Stimulated activated CD4-positive, alpha-beta T cell treated with anti-CD3 and anti-CD28 coated beads, Interleukin-4, amount 100 ng/mL, for 24 hours (primary cell): ENCODE data around the gene SLC18A2.

ENCODE experiments used
- DNase-seq: peaks from one replicate; pipeline ENCODE4 v3.0.0-alpha.2; 2020

The SLC18A2 gene

GRCh38 chr10:117239051-117239450, 1.9 kb upstream of the SLC18A2 start:
- no peak for DNase-seq

DNA sequence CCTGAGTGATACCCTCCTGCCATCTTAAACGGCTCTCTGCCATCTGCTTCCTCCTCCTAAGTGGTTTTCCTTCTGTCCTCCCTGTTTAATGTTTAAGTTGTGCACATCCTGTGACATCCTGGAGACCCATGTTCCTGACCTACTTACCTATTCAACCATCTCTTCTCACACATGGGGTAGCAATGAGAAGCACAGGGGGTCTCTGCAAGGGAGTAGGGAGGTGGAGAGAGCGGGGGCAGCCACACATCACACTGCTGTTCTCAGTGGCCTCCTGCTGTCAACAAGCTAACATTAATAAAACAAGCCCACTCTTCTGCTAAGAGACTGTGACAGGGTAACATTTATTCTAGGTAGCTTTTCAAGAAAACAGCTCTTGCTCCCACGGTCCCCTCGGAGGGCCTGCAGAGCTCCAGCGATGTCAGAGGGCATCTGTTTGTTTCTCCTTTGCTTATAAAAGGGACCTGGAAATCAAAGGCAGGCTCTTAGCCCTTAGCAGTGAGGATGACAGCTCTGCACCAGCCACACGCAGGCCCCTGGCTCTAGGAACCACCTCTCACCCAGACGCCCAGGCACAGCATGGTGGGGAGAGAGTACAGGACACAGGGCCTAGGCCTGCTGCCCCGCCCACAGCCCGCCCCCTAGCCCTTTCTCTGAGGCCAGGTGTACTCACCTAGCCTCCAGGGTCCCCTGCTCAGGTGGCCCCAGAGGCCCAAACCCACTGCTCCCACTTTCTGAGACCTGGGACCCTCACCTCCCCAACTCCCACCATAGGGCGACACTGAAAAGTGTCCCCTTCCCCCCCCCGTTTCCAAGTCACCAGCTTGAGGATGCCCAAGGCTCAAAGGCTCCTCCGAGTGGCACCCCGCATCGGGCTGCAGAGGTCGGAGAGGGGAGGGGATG, 943 bp upstream of the SLC18A2 start:
- DNase-seq, result no peak

GRCh38 chr10:117241541-117242462, 888 bp downstream of the SLC18A2 start:
- DNase-seq, result no peak

DNA sequence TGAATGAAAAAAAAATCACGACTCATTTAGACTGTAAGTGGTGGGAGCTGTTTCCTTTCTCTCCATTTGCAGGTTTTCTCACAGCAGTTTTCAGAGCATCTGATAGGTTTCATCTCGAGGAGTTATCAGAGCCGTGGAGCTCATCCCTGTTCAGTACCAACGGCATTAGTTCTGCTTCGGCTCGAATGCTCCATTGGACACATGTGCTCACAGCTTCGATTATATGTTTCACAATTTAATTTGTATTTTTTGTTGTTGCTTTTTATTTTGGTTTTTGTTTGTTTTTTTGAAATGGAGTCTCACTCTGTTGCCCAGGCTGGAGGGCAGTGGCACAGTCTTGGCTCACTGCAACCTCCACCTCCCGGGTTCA, 1.5 kb downstream of the SLC18A2 start:
- DNase-seq, result no peak

GRCh38 chr10:117246997-117247671, 6.2 kb downstream of the SLC18A2 start:
- no peak for DNase-seq

DNA sequence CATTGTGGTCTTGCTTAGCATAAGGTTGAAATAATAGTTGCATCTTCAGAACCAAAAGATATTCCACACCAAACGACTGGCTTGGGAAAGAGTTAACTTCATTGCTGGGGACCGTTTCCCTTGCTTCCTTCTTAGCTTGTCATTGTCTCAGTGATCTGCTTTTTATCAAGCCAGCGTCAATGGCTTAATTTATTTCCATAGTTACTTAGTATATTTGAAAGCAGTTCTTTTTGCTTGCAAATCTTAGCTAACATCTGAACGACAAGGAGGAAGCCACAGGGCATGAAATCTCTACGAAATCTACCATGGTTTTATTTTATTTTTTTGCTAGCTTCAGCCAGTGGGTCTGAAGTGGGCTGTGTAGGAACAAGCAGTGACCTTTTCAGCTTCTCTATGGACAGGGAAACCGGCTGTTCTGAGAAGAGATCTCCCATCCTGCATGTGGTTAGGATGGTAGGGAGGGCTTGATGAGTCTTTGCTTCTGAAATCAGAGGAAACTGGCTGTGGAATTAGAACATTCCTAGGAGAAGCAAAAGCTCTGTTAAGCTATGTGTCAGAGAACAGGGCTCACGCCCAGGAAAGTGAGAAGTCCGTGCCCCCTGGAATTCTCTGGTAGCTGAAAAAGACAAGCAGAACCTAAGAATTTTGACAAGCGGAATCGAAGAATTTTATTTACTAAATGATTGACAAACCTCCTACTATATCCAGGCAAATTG, 8.0 kb downstream of the SLC18A2 start:
- no peak for DNase-seq

DNA sequence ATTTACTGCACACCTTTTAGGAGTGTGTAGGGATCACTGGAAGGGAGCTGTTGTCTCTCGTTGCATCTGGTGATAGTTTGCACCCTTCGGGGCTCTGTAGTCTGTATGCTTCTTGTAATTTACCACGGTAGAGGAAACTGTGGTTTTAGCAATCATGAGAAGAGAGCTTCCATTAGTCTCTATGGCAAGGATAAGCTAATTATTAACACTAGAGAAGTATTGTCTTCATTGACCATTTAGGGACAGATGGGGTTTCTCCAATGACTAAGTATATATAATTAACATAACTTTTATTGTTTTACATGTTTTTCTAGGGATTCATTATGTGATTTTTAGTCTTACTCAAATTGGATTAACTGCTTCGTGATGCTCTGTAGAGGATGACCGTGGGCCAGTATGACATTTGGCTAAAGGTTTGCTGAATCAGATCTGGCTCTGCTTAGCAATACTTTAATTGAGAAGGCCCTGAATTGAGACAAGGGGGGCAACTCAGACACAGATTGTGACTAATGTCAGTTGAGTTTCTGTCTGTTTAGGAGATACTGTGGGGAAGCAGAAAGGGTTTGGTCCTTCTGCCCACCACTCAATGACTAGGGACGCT, 8.7 kb downstream of the SLC18A2 start:
- no peak for DNase-seq

GRCh38 chr10:117250411-117250810, 9.5 kb downstream of the SLC18A2 start:
- DNase-seq, result no peak

- no peak for DNase-seq
Measured at GRCh38 chr10:117253908-117254307, 13.0 kb downstream of the SLC18A2 start.

DNA sequence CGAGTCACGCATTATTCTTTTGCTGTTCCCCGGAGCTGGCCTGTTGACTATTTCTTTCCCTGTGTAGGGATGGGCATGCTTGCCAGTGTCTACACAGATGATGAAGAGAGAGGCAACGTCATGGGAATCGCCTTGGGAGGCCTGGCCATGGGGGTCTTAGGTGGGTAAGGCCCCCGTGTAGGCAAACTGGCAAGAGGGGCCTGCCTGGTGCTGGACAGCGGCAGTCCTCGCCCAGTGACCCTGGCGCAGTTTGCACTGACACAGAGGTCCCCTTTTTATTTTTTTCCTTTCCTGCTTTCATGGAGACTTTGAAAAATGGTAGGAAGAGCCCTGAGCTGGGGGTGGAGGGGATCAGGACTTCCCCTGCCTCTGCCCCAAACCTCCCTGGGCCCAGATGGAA, 13.4 kb downstream of the SLC18A2 start:
- no peak for DNase-seq

- DNase-seq, result no peak
Measured at GRCh38 chr10:117254774-117255735, 14.1 kb downstream of the SLC18A2 start.

GRCh38 chr10:117255835-117256460, 15.0 kb downstream of the SLC18A2 start:
- DNase-seq, result no peak

GRCh38 chr10:117256910-117257309, 16.0 kb downstream of the SLC18A2 start:
- no peak for DNase-seq

DNA sequence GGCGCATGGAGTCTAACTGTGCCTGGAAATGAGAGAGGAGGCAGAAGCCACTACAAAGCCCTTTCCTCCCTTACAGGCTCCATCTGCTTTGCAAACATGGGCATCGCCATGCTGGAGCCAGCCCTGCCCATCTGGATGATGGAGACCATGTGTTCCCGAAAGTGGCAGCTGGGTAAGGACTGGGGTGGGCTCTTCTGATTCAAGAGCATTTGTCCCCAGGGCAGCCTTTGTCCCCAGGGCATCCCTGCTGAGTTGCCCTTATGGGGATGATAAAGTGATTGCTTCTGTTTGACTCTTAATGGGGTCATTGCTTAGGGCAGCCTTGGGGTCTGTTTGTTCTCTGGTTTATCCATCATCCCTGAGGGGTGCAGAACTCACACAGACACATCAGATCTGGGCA, 16.8 kb downstream of the SLC18A2 start:
- no peak for DNase-seq

- no peak for DNase-seq
Measured at GRCh38 chr10:117259279-117259678, 18.4 kb downstream of the SLC18A2 start.

DNA sequence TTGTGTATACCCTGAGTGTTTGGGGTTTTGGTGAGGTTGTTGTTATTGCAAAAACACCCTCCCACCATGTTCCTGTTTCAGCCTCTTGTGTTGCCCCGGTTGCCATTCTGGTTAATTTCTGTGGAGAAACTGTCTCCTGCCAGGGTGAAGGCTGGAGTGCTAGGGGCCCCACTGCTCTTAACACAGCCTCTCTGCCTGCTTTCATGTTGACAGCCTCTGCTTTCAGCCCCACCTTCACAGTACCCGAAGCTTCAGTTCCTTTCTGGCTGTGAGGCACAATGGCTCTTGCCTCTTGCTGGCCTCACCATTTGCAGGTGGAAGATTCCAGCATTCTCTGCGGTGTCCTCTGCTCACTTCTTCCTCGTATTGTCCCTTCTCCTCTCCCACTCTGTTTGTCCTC, 19.2 kb downstream of the SLC18A2 start:
- no peak for DNase-seq

DNA sequence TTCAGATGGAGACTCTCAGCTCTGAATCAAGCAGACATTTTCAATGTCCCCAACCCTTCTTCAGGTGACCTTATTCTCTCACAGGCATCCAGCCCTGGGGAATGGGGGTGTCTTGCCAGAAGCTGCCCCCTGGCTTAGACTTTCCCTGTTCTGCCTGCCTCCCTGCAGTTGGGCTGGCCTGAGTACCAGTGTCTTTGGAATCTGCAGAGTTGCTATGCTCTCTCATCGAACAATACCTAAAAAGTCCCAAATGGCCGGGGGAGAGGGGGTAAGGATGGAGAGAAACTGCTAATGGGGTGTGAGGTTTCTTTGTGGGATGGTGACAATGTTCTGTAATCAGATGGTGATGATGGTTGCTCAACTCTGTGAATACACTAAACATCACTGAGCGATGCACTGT, 20.6 kb downstream of the SLC18A2 start:
- no peak for DNase-seq

DNA sequence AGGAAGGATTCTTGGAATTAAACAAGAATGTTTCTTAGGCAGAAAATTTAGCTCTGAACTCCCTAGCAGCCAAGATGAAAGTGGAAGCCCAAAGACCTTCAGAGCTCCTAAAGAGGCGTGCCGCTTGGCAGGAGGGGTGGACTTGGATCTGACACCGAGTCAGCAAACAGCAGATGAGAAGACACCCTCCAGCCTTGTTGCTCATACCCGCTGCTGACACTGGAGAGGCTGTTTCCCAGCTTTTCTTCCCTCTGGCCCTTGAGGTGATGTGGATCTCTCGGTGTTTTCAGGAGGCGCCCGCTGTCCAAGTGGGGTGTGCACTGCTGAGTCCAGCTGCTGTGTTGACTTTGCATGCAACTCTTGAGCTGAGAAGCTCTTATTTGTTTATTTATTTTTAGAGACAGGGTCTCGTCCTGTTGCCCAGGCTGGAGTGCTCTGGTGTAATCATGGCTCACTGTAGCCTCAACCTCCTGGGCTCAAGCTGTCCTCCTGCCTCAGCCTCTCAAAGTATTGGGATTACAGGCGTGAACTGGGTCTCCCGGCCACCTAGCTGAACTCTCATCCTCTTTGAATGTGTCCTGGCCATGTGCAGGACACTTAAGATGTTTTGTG, 21.5 kb downstream of the SLC18A2 start:
- DNase-seq, result no peak

GRCh38 chr10:117262903-117263293, 22.0 kb downstream of the SLC18A2 start:
- no peak for DNase-seq

DNA sequence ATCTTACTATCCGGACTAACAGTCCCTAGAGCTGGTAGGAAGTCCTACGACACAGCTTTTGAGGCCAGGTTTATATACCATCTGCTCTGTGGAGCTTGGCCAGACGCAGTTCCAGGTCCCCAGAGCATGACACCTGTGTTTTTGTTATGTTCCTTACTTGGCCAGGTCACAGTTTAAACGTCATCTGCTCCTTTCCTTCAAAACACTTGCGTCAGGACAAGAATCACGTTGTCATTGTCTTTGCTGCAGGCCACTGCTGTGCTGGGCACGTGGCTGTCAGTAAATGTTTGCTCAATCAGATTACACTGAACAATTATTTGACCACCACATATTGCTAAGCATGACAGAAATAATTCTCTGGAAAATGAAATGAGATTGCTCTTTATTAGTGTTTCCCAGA, 23.9 kb downstream of the SLC18A2 start:
- no peak for DNase-seq
